MG63 (cell line): Measurements from ENCODE around the gene EBF3. TPM values are rescaled to one million over a fixed set of nuclear protein-coding genes. Genes with fewer than 3 reads are reported as not detected.

ENCODE experiments used
- DNase-seq: peaks from one replicate; pipeline ENCODE4 v3.0.0-alpha.2; 2020
- H3K27me3 ChIP-seq: fragments of 250-450 bp; sonication (Bioruptor Pico); 2 replicates; pipeline ENCODE4 v1.5.1; 2020; ENCODE audit warnings: mild to moderate bottlenecking, moderate library complexity
- H3K36me3 ChIP-seq: fragments of 250-450 bp; sonication (Bioruptor Pico); 2 replicates; pipeline ENCODE4 v1.5.1; 2020; ENCODE audit warnings: mild to moderate bottlenecking, moderate library complexity
- H3K4me3 ChIP-seq: fragments of 250-450 bp; sonication (Bioruptor Pico); 2 replicates; pipeline ENCODE4 v1.5.1; 2020; ENCODE audit warnings: mild to moderate bottlenecking, moderate library complexity
- H3K9me3 ChIP-seq: fragments of 250-450 bp; sonication (Bioruptor Pico); 2 replicates; pipeline ENCODE4 v1.5.1; 2020; ENCODE audit warnings: mild to moderate bottlenecking, moderate library complexity
- total RNA-seq: library from RNA; depleted of rRNA; stranded (reverse); fragments of >200 nt; shearing (Covaris generic); gene quantifications from 2 replicates; pipeline ENCODE4 v1.2.3, GENCODE V29; 2014; ENCODE audit warnings: low replicate concordance

Gene EBF3
- total RNA-seq, 1 experiment from 2014 or later = 3.1 TPM

- H3K4me3 ChIP-seq = no peak overlapping the region
- no peaks in the 10 kb centered on the region for H3K27me3 ChIP-seq
- H3K36me3 ChIP-seq = 0 out of 2 replicates have a peak, but pooled peaks cover 2% of the 10 kb centered on the region
- H3K9me3 ChIP-seq = no peaks in the 10 kb centered on the region
- no peak for DNase-seq
These were observed 22.7 kb downstream of the EBF3 start for GRCh38 chr10:129941199-129942018.

GRCh38 chr10:129940617-129941198 lies 23.4 kb downstream of the EBF3 start:
- Histone ChIP-seq H3K4me3 (no peak overlapping the region), H3K9me3 (no peaks in the 10 kb centered on the region), H3K36me3 (0 out of 2 replicates have a peak, but pooled peaks cover 2% of the 10 kb centered on the region), H3K27me3 (no peaks in the 10 kb centered on the region)
- no peak for DNase-seq

GRCh38 chr10:129939416-129940275 lies 24.4 kb downstream of the EBF3 start:
- Histone ChIP-seq H3K9me3 (no peaks in the 10 kb centered on the region), H3K27me3 (no peaks in the 10 kb centered on the region), H3K36me3 (0 out of 2 replicates have a peak, but pooled peaks cover 2% of the 10 kb centered on the region), H3K4me3 (no peak overlapping the region)
- DNase-seq = no peak

- Histone ChIP-seq H3K9me3 (no peaks in the 10 kb centered on the region), H3K4me3 (no peak overlapping the region), H3K36me3 (0 out of 2 replicates have a peak, but pooled peaks cover 2% of the 10 kb centered on the region), H3K27me3 (no peaks in the 10 kb centered on the region)
- no peak for DNase-seq
These were observed 25.6 kb downstream of the EBF3 start for GRCh38 chr10:129938460-129938859.

- DNase-seq = no peak
- H3K9me3 ChIP-seq = no peaks in the 10 kb centered on the region
- no peaks in the 10 kb centered on the region for H3K36me3 ChIP-seq
- no peaks in the 10 kb centered on the region for H3K27me3 ChIP-seq
- no peak overlapping the region for H3K4me3 ChIP-seq
These were observed 26.7 kb downstream of the EBF3 start for GRCh38 chr10:129937351-129937751.

- H3K36me3 ChIP-seq = no peaks in the 10 kb centered on the region
- DNase-seq = no peak
- no peak overlapping the region for H3K4me3 ChIP-seq
- H3K9me3 ChIP-seq = no peaks in the 10 kb centered on the region
- no peaks in the 10 kb centered on the region for H3K27me3 ChIP-seq
These were observed 27.2 kb downstream of the EBF3 start for GRCh38 chr10:129936923-129937300.

- H3K27me3 ChIP-seq = no peaks in the 10 kb centered on the region
- DNase-seq = no peak
- H3K36me3 ChIP-seq = no peaks in the 10 kb centered on the region
- H3K9me3 ChIP-seq = no peaks in the 10 kb centered on the region
- H3K4me3 ChIP-seq = no peak overlapping the region
These were observed 27.7 kb downstream of the EBF3 start for GRCh38 chr10:129936266-129936922.

GRCh38 chr10:129935867-129936152 lies 28.3 kb downstream of the EBF3 start:
- Histone ChIP-seq H3K4me3 (no peak overlapping the region), H3K27me3 (no peaks in the 10 kb centered on the region), H3K9me3 (no peaks in the 10 kb centered on the region), H3K36me3 (no peaks in the 10 kb centered on the region)
- DNase-seq = no peak

- DNase-seq = no peak
- Histone ChIP-seq H3K36me3 (no peaks in the 10 kb centered on the region), H3K27me3 (no peaks in the 10 kb centered on the region), H3K4me3 (no peak overlapping the region), H3K9me3 (no peaks in the 10 kb centered on the region)
These were observed 28.8 kb downstream of the EBF3 start for GRCh38 chr10:129935102-129935866.

GRCh38 chr10:129934196-129934925 lies 29.7 kb downstream of the EBF3 start:
- no peaks in the 10 kb centered on the region for H3K36me3 ChIP-seq
- H3K4me3 ChIP-seq = no peak overlapping the region
- no peak for DNase-seq
- no peaks in the 10 kb centered on the region for H3K27me3 ChIP-seq
- no peaks in the 10 kb centered on the region for H3K9me3 ChIP-seq

GRCh38 chr10:129933456-129934092 lies 30.5 kb downstream of the EBF3 start:
- Histone ChIP-seq H3K27me3 (no peaks in the 10 kb centered on the region), H3K4me3 (no peak overlapping the region), H3K36me3 (no peaks in the 10 kb centered on the region), H3K9me3 (no peaks in the 10 kb centered on the region)
- no peak for DNase-seq

GRCh38 chr10:129932751-129933433 lies 31.2 kb downstream of the EBF3 start:
- H3K36me3 ChIP-seq = no peaks in the 10 kb centered on the region
- no peaks in the 10 kb centered on the region for H3K9me3 ChIP-seq
- no peak overlapping the region for H3K4me3 ChIP-seq
- H3K27me3 ChIP-seq = no peaks in the 10 kb centered on the region
- no peak for DNase-seq

GRCh38 chr10:129932182-129932581 lies 31.9 kb downstream of the EBF3 start:
- Histone ChIP-seq H3K9me3 (no peaks in the 10 kb centered on the region), H3K4me3 (no peak overlapping the region), H3K36me3 (no peaks in the 10 kb centered on the region), H3K27me3 (no peaks in the 10 kb centered on the region)
- no peak for DNase-seq

- H3K27me3 ChIP-seq = no peaks in the 10 kb centered on the region
- no peak for DNase-seq
These were observed 34.5 kb downstream of the EBF3 start for GRCh38 chr10:129929343-129930292.

More at GRCh38 chr10:129929343-129930292, 34.5 kb downstream of the EBF3 start:
- Histone ChIP-seq H3K9me3 (no peaks in the 10 kb centered on the region), H3K36me3 (no peaks in the 10 kb centered on the region), H3K4me3 (no peak overlapping the region)
